Dermis blood vessel endothelial cell (primary cell): Measurements from ENCODE around the gene BCL7A. TPM values are rescaled to one million over a fixed set of nuclear protein-coding genes. Genes with fewer than 3 reads are reported as not detected.
A peak's percentile ranks its signal among the peaks of the same experiment; 100 is the strongest.
"Not testable (repeated sequence)": the region's sequence is repeated elsewhere in the genome, so short reads cannot be mapped to it uniquely, and the experiment has no call there.

Experiments used
- DNase-seq: peaks from one replicate; pipeline ENCODE4 v3.0.0; 2010
- total RNA-seq: library from RNA; depleted of rRNA; stranded (reverse); fragments of >200 nt; gene quantifications from 2 replicates; pipeline ENCODE4 v1.2.3, GENCODE V29; 2014

Gene BCL7A
- total RNA-seq: 4.6 and 6.8 TPM in 2 replicates

DNA sequence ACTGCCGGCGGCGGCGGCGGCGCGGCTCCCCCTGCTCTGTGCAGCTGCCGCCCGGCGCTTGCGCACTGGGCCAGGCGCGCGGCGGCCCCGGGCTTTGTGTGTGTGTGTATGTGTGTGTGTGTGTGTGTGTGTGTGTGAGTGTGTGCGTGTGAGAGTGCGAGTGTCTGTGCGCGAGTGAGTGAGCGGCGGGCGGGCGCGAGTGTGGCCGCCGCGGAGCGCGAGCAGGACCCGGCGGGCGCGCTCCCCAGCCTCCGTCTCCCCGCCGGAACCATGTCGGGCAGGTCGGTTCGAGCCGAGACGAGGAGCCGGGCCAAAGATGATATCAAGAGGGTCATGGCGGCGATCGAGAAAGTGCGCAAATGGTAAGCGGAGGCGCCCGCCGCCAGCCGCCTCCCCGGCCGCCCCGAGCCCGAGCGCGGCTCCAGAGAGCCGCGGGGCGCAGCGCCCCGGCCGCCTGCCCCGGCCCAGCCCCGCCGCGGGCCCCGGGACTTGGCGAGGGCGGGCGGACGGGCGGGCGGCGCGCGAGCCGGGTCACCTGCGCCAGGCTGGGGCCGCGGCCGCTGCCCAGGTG, at the start of gene BCL7A:
Gene BCL7A, plus strand, starts transcription at position 63 of the 571 bp plus-strand sequence. Its CDS starts 208 bp downstream, at position 271.
- DNase-seq: peak; percentile 83

GRCh38 chr12:121974026-121974985, 47.4 kb upstream of the BCL7A start:
- no peak for DNase-seq

DNA sequence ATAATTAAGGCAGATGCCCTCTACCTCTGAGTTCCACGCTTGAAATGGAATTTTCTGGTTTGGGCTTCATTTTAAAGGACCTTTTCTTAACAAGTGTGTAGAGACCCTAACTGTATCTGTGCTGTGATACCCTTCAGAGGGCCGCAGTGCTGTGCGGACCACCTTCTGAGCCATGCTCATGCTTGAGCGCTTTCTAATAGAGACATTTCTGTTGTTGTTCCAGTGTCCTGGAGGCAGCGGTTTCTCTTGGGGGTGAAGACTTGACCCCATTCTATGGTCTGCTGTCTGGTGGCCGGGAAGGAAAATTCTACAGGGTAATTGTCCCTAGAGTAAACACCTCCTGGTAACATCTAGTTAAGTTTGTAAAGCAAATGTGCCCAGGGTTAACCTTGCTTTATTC, 46.7 kb upstream of the BCL7A start:
- no peak for DNase-seq

DNA sequence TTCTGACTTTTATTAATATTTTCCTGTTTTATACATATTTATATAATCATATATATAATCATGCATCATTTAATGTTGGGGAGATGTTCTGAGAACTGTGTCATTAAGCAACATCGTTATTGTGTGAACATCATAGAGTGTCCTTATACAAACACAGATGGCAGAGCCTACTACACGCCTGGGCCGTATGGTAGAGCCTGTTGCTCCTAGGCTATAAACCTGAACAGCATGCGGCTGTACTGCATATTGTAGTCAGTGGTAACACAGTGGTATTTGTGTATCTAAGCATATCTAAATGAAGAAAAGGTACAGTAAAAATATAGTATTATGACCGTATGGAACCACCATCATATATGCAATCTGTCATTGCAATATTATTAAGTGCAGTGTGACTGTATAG, 44.7 kb upstream of the BCL7A start:
- DNase-seq: no peak

DNA sequence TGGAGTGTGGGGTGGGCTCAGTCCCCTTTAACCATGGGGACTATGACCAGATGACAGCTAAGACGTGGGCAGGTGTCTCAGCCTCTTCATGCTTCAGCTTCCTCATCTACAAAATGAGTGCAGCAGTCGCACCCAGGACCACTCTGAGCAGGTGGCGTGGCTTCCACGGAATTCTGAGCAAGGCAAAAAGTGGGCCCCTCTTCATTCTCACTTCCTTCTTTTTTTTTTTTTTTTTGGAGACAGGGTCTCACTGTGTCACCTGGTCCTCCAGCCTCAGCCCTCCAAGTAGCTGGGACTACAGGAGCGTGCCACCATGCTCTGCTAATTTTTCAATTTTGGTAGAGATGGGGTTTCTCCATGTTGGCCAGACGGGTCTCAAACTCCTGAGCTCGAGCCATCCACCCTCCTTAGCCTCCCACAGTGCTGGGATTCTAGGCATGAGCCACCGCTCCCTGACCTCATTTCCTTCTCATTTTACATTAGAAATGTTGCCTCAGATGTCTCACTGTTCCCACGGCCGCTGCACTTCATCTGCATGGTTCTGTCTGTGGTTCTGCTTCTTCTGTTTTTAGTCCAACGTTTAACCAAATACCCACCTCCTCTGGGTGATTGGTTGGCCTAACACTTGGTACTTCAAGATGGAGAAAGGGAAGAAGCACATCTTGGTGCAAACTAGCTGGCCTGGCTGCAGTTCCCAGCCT, 41.3 kb upstream of the BCL7A start:
- DNase-seq: peak; percentile 7

DNA sequence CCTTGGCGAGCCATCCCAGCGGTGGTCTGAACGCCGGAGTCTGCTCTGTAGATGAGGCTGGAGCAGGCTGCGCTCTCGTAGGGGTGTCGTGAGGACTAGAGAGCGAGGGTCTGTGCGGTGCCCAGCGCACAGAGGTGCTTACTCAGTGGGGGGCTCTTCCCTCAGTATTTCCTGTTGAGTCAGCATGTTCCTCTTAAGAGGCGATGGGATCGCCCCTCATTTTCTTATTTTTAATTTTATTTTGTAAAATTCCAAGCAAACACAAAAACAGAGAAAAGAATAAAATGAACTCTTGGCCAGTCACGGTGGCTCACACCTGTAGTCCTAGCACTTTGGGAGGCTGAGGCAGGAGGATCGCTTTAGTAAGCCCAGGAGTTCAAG, 40.8 kb upstream of the BCL7A start:
- DNase-seq: no peak

GRCh38 chr12:121981456-121981855, 40.2 kb upstream of the BCL7A start:
- no peak for DNase-seq

DNA sequence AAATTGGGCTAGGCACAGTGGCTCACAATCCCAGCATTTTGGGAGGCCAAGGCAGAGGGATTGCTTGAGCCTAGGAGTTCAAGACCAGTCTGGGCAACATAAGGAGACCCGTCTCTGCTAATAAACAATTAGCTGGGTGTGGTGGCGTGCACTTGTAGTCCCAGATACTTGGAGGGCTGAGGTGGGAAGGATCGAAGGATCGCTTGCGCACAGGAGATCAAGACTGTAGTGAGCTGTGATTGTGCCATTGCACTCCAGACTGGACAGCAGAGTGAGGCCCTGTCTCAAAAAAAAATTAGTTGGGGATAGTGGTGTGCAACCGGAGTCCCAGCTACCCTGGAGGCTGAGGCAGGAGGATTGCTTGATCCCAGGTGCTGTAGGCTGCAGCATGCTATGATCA, 38.7 kb upstream of the BCL7A start:
- no peak for DNase-seq

DNA sequence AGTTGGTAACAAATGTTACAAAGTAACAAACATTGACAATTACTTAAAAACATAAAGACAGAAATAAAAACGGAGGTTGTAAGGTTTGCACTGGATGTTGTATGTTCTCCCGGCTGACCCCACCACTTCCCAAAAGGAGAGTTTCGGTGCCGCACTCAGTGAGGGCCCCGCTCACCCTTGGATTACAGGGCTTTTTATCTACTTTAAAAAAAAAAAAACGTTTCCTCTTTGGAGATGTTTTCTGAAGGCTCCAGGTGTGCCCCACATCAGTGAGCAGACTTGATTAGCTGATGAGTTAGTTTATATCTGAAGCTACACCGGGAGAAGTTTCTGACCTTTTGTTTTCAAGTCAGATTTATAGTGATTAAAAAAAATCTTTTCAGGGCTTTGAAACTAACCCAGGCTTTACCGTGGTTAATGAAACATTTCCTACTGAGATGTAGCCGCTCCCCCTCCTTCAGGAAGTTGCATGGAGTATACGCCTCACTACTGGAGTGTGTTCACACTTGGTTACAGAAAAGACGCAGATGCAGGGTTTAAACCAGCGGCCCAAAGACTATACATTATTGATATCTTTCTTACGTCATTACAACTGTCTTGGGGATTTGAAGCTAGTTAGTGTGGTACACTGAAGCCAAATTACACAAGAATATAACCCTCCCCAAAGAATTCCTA, 38.0 kb upstream of the BCL7A start:
- DNase-seq: peak; percentile 27

DNA sequence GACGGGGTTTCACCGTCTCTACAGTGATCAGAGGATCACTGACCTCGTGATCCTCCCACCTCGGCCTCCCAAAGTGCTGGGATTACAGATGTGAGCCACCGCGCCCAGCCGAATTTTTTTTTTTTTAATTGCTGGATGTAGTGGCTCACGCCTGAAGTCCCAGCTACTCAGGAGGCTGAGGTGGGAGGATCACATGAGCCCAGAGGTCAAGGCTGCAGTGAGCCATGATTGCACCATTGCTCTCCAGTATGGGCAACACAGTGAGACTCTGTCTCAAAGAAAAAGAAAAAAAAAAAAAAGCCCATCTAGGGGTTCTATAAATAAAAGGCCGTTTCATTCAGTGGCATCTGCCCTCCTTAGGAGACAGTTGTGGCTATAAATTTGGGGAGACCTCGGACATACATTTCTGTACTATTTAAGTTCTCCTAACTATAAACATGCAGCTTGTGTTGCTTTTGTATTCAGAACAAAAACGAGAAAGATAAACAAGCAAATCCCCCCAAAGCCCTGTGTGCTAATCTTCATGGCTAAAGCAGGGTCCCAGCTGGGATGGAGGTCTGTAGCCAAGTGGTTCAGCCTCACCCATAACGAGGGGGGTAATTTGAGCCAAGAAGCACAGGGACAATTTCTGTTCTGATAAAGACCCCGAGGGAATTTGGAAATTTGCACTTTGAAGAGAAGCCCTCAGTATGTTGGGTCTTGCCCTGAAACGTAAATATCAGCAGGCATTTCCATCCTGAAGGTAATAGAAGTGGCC, 35.0 kb upstream of the BCL7A start:
- no peak for DNase-seq

GRCh38 chr12:121988519-121988918, 33.2 kb upstream of the BCL7A start:
- not testable (repeated sequence) for DNase-seq

DNA sequence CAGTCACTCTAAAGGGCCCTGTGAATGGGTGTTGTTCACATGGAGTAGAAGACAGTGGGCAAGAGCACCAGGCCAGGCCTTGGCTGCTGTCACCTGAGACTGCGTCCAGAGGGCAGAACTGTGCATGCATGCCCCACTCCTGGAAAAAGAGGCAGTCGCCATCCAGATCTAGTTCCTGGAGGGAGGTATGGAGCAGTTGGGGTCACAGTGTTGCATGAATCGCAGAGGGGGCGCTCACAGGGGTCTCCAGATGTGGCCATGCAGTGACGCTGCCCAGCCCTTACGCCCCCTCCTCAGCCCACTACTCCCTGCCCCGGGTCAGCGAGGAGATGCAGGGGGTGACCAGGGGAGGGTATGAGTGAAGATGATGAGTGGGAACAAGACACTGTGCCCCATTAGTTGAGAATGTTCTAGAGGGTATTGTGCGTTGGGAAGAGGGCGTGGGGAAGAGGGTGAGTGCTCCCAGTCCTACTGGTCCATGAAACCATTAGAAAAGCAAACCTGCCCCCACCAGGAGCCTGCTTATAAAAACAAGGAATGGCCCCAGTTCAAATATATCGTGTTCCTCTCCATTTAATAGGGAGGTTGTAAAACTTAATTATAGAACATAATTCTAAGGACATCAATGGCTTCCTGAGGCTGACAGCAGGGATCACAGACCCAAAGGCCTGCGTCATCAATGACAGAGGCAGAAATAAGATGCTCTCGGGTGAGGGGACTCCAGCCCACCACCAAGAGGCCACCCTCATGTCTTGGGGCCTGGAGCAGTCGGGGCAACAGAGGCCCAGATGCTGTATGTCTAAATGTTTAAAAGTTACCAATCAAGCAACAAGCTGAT, 32.2 kb upstream of the BCL7A start:
- DNase-seq: no peak

DNA sequence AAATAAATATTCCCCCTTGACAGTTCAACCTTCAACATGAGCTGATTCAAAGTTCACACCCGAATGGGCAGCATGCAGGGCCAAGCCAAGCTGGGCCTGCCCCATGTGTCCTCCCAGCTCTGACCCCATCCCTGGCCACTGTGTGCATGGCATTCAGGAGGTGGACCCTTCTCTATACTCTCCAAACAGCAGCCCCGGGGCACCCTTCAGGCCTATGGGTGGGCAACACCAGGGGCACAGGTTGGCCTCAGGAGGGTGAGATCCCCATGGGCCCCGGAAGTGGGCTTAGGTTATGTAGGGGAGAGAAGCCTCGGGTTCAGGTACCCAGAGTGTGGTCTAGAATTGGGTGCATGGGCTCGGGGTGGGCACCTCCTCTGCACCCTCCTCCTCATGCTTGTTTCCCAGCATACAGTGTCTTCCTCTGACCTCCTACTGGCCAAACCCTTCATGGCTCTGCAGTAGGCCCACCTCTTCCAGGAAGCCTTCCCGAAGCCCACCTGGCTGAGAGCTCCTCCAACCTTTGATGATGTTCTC, 31.5 kb upstream of the BCL7A start:
- no peak for DNase-seq

- no peak for DNase-seq
These were observed 30.7 kb upstream of the BCL7A start for GRCh38 chr12:121990692-121991603.

GRCh38 chr12:121992059-121992879, 29.4 kb upstream of the BCL7A start:
- DNase-seq: peak; percentile 98

DNA sequence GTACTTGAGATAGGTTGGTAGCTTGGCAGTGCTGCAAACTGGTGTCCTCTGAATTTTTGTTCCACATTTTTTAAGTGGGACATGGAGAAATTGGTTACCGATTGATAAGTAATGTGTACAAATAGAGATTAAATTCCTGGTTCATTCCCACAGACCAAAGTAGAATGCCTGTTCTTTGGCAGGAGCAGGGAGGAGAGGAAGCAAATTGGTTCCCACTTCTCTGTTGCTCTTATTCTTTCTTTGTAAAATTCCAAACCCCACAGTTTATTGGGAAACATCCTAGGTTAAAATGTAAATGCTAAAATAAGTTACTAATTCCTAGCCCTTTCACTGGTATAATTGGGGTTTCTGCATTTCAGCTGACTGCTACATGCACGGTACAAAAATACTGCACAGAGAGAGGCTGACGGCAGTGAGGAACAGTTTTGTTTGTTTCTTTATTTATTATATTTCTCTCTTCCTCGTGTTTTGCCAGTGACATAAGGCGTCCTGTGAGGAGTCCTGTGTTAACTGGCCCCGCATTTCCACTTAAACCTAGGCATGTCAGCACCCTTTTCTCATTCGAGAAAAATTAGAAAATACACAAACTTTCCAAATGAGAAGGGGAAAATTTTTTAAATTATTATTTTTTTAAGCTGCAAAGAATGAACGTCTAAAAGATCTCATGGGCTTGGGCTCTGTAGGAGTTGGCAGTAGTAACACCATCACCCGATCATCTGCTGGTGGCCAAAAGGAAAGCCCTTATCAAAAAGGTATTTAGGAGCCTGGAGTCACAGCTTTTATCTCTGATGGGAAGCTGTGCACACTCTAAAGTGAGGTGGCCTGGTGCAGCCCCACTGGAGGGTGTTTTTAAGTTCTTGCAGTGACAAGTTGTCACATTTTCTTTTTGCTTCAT, 25.4 kb upstream of the BCL7A start:
- DNase-seq: no peak

- no peak for DNase-seq
These were observed 24.6 kb upstream of the BCL7A start for GRCh38 chr12:121996945-121997612.
